GM21619 (cell line): ENCODE data around the gene FAT2.
"Not testable (repeated sequence)": the region's sequence is repeated elsewhere in the genome, so short reads cannot be mapped to it uniquely, and the experiment has no call there.

ENCODE experiments used
- ATAC-seq: cut with Tn5 transposase; IDR thresholded peaks from one replicate; pipeline ENCODE4 v1.9.1; 2021; ENCODE audit not compliant: unreplicated experiment

The FAT2 gene

DNA sequence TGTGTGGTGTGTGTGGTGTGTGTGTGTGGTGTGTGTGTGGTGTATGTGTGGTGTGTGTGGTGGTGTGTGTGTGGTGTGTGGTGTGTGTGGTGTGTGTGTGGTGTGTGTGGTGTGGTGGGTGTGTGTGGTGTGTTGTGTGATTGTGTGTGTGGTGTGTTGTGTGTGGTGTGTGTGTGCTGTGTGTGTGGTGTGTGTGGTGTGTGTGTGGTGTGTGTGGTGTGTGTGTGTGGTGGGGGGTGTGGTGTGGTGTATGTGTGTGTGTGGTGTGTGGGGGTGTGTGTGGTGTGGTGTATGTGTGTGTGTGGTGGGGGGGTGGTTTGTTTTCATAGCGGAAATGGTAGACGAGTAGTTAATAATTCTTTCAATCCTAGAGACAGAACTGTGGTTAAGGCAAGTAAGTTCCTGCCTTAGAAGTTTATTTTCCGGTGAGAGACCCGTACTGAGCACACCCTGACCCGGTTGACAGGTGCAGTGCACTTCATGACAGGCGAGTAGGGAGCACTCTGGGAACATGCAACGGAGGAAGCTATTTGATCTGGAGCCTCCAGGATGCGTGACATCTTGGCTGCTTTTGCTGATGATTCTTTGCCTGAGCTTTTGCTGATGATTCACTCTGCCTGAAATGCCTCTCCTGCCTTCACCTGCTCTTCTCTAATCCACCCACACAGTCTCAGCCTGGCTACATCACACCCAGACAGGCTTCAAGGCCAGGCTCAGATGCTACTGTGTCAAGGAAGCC lies 21.7 kb upstream of the FAT2 start:
- ATAC-seq: peak; percentile 62

DNA sequence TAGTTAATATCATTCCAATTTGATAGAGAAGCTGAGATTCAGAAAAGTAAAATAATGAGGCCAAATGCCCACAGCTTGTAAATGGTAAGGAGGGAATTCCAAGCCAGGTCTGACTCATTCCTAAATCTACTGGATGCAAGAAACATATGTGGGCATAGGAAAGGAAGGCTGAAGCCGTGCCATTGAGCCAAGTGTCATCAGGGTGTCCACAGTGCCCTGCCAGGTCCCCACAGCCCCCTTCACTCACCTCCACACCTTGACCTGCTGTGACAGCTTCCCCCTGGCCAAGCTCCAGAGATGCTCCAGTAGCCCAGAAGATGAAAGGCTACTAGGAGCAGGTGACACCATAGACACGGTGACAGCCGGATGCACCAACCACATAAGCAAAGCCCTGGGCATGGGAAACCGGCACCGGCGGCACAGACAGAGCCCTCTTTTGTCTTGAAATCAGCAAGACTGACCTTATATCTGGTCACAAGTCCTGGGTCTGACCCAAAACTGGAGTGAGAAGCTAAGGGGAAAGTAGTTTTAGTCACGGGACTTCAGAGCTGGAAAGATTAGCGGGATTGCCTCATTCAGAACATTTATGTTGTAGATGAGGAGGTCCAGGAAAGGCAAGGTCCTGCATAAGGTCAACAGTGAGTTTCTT lies 20.1 kb upstream of the FAT2 start:
- no peak for ATAC-seq

DNA sequence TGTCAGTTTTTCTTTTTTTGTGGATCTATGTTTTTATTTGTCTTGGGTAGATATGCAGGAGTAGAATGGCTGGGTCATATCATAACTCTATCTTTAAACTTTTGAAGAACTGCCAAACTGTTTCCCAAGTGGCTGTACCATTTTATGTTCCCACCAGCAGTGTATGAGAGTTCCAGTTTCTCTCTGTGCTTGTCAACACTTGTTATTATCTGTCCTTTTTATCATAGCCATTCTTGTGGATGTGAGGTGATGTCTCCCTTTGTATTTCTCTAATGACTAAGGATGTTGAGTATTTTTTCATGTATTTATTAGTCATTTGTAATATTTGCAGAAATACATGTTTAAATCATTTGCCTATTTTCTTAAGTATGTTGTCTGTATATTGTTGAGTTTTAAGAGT lies 17.4 kb upstream of the FAT2 start:
- ATAC-seq: no peak

DNA sequence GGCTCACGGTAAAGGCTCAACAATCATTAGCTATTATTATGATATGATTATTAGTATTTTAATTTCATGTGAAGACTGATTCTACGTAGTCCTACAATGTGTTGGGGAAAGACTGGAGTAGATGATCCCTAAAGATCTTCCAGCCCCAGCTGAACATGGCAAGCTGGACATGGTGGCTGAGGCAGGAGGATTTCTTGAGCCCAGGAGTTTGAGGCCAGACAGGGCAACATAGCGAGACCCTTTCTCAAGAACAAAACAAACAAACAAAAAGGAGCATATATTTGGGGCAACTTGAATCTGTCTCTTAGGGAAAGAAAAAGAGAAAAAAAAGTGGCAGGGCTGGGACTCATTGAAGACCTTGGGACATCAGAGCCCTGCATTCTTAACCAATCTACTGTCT lies 16.2 kb upstream of the FAT2 start:
- ATAC-seq: no peak

DNA sequence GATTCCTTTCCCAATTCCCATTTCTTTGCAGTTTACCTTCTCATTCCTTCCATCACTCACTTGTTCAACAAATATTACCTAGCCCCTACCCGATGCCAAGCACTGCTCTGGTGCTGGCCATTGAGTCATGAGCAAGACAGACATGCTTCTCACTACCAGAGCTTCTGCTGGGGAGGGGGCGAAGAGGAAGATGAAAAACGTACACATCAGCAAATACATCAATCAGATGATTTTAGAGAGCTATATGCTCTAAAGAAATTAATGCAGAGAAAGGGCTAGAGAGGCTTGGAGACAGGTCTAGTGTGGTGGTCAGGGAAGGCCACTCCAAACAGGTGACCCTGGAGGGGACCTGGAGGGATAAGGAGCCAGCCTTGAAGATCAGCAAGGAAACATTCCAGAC lies 14.4 kb upstream of the FAT2 start:
- no peak for ATAC-seq

DNA sequence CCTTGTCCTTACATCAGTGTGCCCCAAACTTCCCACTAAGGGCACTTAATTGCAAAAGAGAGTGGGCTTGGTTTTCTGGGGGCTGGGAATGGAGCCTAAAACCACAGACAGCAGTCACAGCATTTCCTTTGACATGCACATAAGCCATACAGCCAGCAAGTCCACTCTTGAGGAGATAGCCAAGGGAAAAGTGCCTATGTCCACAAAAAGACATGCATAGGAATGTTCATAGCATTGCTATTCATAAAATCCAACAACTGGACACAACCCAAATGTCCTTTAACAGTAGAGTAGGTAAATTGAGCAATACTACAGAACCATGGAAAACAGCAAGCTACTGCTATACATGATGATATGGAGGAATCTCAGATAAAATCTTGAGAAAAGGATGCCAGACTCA lies 11.7 kb upstream of the FAT2 start:
- ATAC-seq: no peak

DNA sequence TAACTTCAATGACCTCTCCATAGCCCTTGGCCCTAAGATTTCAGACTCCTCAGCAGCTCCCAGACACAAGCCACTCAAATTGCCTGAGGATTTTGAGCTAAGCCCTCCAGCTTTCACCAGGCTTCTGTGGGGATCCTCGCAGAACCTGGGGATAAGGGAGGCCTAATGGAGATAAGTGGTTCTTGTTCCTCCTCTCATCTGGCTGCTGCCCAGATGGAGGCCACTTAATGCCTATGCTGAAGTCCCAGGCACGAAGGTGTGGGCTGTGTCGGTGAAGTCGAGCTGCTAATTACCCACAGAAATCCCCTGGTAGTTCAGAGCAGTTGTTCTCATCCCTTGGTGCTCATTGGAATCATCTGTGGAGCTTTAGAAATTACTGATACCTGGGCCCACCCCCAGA lies 10.3 kb upstream of the FAT2 start:
- ATAC-seq: no peak

DNA sequence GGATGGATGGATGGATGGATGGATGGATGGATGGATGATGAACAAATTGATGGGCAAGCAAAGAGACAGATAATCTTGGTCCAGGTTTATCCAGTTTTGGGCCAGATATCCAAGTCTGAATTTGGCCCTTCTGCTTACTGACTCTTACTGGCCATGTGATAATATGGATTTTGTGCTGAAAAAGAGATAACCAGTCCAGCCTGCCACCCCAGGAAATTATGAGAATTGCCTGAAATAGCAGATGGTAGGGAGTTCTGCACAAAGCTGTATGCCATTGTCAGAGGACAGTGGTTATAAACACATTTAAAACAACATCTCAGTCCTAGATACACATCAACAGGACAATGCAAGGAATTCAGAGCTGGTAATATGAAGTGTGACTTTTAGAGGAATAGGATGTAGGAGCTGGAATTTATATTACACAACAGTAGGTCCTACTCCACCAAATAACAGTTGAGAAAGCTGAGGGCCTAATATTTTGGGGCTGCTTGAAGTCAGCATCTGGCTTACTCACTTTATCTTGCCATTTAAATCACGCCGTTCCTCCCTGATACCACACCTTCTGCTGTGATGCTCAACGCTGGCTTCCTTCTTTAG lies 9.0 kb upstream of the FAT2 start:
- ATAC-seq: no peak

DNA sequence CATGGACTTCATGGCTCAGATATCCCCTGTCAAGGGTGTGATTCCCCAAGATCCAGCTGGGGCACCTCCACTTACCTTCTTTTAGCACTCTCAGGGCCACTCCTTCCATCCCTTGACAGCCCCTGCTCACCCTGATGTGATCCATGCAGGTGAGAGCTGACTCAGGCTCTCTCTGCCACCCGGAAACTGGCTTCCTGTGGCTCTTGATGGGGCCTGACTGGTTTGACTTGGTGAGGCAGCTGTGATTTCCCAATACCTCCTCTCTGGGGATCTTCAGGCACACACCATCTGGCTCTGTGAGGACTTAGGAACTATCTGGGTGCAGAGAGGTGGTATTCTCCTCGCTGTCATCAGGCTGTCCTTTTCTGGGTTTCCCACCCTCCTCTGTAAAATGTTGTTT lies 7.9 kb upstream of the FAT2 start:
- no peak for ATAC-seq

DNA sequence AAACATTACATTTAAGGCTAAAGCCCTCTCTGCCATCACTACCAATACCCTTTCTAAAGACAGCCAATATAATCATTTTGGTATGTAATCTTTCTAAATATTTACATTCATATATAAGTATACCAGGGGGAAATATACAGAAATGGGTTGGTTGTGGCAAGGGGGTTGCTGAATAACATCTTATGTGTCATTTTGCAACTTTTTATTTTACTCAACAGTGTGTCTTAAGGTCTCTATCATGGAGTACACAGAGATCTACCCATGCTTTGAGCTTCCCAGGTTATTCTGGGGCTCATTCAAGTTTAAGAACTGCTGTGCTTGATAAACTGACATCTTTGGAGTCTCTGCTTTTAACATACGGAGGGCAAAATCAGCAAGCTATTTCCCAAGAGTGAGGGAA lies 7.4 kb upstream of the FAT2 start:
- ATAC-seq: no peak

DNA sequence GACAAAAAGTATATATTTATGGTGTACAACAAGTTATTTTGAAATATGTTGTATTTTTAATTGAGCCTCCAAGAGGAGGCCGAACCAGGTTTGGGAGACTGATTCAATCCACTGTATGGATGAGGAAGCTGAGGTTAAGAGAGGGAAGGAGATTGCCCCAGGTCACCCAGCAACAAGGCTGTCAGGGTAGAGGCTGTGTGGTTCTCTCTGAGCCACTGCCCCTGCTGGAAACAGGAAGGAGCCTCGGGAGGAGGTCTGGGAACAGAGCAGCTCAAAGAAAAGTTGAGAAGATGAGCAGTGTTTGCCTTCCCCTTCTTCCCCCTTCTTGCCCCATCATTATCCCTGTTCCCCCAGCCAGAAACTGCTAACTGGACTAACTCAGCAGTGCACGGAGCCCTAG lies 6.6 kb upstream of the FAT2 start:
- no peak for ATAC-seq

DNA sequence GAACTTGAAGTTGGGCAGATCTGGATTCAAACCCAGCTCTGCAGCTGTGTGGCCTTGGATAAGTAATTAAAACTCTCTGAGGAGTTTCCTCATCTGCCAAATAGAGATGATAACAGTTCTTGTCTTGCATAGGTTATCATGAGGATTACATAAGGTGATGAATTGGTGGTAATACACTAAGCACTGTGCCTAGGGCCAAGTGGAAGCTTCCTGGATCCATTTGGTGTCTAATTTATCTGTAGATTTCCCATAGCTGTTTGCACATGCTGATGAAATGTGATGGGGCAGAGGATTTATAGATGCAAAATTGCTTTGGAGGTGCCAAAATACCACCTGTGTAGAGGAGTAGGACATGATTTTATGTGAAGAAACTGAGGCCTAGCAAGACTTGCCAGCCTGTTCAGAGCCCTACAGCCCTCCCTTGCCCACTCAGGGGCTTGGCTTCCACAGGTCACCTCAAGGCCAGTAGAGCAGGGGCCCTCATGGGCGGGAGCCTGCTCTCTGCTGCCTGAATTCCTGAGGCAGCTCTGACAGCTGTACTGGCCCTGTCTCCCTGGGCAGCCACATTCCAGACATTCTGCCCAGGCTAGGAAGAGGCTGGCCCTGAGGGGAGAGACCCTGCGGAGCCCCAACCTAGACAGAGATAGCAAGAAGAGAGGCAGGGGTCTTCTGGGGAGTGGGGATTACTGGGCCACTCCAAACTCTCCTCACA lies 5.9 kb upstream of the FAT2 start:
- ATAC-seq: no peak

DNA sequence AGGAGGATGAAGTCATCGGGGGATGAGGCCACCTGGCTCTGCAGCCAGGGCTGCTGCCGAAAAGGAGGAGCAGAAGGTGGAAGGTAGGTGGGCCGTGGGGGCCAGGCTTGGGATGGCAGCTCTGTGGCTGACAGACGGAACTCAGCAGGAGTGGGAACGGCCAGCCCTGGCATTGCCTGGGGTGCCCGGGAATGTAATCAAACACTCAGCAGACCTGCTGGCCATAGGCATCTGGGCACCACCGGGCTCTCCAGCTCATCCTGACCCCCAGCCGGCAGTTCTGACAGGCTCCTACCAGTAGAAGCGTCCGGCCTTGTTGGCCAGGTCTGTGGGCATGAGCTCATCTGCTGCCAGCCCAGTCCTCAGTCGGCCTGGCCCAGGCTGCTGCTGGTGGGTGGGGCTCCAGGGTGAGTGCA lies 4.3 kb upstream of the FAT2 start:
- no peak for ATAC-seq

DNA sequence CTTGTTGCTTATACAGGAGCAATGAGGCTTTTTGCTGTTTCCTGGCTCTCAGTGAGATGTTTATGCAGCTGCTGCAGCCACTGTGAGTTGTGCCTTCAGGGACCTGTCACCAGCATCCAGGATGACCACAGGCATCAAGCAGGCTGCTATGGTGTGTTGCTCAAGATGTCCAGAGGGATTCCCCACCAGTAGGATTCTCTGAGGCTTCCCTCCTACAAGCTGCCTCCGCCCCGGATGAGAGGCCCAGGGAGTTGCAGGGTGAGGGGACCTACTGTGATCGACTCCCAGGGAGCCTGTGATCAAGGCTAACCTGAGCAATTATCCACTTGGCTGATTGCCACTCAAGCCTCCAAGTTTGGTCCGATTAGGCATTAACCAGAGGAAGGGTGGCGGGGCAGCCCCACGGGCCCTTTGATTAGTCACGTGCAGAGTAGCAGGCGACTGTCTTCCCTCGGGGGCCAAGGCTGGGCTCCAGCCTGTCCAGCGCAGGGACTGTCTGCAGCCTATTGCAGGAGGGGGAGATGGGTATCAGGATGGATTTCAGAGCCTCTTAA lies 1.8 kb upstream of the FAT2 start:
- ATAC-seq: peak; percentile 75

DNA sequence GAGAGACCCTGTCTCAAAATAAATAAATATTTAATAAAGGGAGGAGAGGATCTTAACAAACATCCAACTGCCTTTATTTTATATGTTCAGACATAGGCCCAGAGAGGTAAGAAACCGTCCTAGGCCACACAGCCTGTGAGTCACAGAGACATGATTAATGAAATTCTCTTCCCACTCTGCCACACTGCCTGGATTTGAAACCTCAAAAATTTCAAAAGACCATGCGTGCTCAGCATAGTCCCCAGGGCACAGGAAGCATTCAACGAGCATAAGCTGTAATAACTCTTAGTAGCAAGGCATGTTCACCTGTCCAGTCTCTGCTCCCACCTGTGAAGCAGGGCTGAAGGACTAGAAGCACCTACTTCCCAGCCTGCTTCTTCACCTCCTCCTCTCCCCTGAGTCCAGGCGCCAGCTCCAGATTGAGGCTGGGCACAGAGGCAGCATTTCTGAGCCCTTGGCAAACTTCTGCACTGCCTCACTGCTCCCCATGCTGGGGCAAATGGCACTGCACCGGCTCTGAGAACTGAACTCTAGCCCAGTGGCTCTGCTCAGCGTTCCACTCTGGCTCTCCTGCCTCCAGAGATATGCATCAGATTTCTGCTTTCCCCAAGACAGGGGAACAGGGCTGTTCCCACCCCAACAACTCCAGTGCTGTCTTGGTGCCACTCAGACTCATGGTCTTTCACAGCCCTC lies 1.1 kb downstream of the FAT2 start:
- ATAC-seq: no peak

DNA sequence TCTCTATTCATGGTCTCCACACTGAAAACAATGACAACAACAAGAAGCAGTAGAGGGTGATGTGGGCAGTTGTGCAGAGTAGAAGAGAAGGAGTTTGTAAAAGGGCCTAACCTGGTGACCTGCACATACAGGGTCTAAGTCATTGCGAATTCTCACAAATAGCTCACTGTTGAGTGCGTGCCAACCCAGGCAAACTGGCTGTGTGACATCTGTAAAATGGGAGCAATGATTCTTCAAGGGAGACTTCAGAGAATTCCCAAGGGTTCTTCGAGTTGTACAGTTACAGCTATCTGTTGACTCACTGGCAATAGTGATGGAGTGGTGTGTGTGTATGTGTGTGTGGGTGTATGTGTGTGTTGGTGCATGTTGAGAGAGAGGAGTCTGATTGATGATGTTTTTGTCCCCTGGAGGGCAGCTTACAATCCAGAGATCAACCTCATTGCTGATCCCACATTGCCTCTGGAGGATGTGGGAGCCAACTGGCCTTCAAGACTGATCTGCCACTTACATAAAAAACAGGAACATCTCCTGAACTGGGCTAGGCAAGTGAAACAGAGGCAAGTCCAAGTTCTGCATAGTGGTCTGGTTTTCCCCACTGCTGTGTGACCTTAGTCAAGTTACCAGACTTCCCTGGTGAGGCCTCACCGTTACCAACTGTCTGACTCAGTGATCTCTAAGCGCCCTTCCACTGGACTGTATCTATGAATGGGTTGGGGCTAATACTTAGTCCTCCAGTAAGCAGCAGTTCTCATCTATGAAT lies 3.2 kb downstream of the FAT2 start:
- no peak for ATAC-seq

DNA sequence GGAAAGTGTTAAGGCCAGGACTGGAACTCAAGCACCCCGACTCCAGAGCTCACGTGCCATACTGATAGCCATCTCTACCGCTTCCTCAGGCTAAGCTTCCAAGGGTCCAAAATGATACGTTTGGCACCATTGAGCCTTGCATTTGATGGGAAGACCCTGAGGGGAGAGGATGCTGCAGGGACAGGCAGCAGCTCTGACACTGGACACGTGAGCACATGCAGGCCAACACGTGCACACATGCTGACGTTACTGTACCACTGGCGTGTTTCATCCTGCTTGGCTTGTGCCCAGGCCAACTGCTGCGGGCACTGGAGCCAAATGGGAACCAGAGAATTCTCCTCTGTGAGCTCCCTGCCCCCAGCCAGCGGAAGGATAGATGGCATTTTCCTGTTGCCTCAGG lies 5.2 kb downstream of the FAT2 start:
- ATAC-seq: no peak

DNA sequence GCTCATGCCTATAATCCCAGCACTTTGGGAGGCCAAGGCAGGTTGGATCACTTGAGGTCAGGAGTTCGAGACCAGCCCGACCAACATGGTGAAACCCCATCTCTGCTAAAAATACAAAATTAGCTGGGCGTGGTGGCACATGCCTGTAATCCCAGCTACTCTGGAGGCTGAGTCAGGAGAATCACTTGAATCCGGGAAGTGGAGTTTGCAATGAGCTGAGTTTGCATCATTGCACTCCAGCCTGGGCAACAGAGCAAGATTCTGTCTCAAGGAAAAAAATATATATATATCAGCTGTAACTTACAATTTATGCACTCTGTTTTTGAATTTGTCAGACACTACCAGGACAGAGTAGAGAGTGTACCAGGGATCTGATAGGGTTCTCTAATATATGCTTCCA lies 5.8 kb downstream of the FAT2 start:
- ATAC-seq: not testable (repeated sequence)

DNA sequence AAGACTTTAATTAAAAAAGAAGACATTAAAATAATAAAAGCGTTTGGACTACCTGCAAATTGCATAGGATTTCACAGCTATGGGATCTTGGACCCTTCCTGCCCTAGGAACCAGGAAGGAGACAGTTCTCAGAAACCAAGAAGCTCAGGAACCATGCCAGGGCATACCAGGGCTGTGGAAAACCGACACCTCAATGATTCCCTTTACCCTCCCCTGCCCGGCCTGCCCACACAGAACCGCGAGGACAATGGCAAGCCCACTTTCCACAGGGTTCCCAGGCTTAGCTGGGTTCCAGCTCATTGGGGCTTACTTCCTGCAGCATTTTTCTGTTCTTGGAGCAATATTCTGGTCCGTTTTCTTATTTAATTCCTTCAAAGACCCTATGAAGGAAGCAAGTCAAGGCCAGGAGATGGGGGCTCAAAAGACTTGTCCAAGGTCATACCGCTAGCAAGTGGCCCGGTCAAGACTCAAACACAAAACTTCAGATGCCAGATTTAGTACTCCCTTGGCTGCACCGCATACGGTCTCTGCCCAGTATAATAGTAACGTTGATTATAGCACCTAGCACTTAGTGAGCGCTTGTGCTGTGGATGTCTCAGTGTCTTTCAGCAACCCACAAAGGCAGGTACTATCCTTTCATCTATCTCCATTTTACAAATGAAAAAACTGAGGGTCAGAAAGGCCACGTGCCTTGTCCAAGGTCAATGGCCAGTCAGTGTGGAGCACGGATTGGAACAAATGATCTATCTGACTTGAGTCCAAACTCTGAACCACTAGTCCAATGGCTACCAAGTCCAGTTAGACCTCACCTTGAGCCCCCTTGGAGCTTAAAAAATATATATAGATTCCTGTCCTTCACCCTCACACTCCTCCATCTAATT lies 6.8 kb downstream of the FAT2 start:
- no peak for ATAC-seq
